H1 (cell line): Measurements from ENCODE around the gene TTF1. TPM values are rescaled to one million over a fixed set of nuclear protein-coding genes. Genes with fewer than 3 reads are reported as not detected.

Source experiments
- CTCF ChIA-PET: fragments of 300-600 bp; sonication (Branson Sonifier 250); formaldehyde crosslinking; loops from one replicate; lab custom pipeline; 2021; ENCODE audit not compliant: partially characterized antibody; lab: Charles Lee
- POLR2A ChIA-PET: fragments of 300-600 bp; sonication (Branson Sonifier 250); formaldehyde crosslinking; loops from one replicate; lab custom pipeline; 2021; ENCODE audit warnings: inconsistent platforms; ENCODE audit not compliant: partially characterized antibody; lab: Charles Lee
- DNase-seq, 2 experiments: peaks; one replicate each; pipeline versions ENCODE4 v3.0.0 to v3.0.0-alpha.2; 2010 to 2022; ENCODE audit warnings: low spot score in 2 of 2, low read depth in 1 of 2, mixed read lengths in 1 of 2
- FAIRE-seq: peaks from 2 replicates; lab custom pipeline; 2011; peaks lifted over from hg19 to GRCh38; lab: Jason Lieb, UNC
- H2AFZ ChIP-seq: 2 replicates; pipeline ENCODE4 v1.8.1; 2012; ENCODE audit warnings: low read length, inconsistent platforms
- H2AK5ac ChIP-seq: 2 replicates; pipeline ENCODE4 v1.6.1; 2013; ENCODE audit warnings: low read depth, low read length
- H2BK120ac ChIP-seq: replicated peaks from 2 replicates; pipeline ENCODE3; 2013; ENCODE audit warnings: low read depth, low read length, inconsistent platforms
- H2BK12ac ChIP-seq: 2 replicates; pipeline ENCODE4 v1.6.1; 2013; ENCODE audit warnings: low read depth, low read length
- H2BK15ac ChIP-seq: 2 replicates; pipeline ENCODE4 v1.6.1; 2013; ENCODE audit warnings: low read length
- H2BK20ac ChIP-seq: 2 replicates; pipeline ENCODE4 v1.6.1; 2013; ENCODE audit warnings: low read length
- H2BK5ac ChIP-seq: 2 replicates; pipeline ENCODE4 v1.6.1; 2013; ENCODE audit warnings: low read depth, low read length
- H3K14ac ChIP-seq: 2 replicates; pipeline ENCODE4 v1.6.1; 2013; ENCODE audit warnings: inconsistent platforms; ENCODE audit not compliant: insufficient read length
- H3K18ac ChIP-seq: 2 replicates; pipeline ENCODE4 v1.6.1; 2013; ENCODE audit warnings: low read length; ENCODE audit errors: extremely low read depth
- H3K23ac ChIP-seq: 2 replicates; pipeline ENCODE4 v1.6.1; 2013; ENCODE audit warnings: inconsistent platforms; ENCODE audit not compliant: insufficient read length
- H3K23me2 ChIP-seq: 2 replicates; pipeline ENCODE4 v1.6.1; 2013; ENCODE audit warnings: low read depth, low read length
- H3K27ac ChIP-seq: 2 replicates; pipeline ENCODE4 v1.6.1; 2011; ENCODE audit warnings: low read depth, low read length, inconsistent platforms
- H3K27me3 ChIP-seq, 4 experiments: replicated peaks in 1 of 4; 1 replicate in 1 of 4; 2 replicates in 3 of 4; pipeline versions ENCODE4 v1.6.1 to v1.8.1; 2011 to 2013; ENCODE audit warnings: low read length in 3 of 4, mild to moderate bottlenecking in 3 of 4, inconsistent platforms in 2 of 4, mixed read lengths in 2 of 4, moderate library complexity in 1 of 4; ENCODE audit not compliant: control insufficient read depth in 3 of 4, insufficient read depth in 3 of 4; ENCODE audit errors: extremely low read depth in 1 of 4
- H3K36me3 ChIP-seq, 4 experiments: 2 replicates each; pipeline versions ENCODE4 v1.6.1 to v1.8.1; 2011 to 2013; ENCODE audit warnings: mild to moderate bottlenecking in 4 of 4, low read length in 3 of 4, moderate library complexity in 2 of 4, control low read depth in 1 of 4, inconsistent platforms in 1 of 4; ENCODE audit not compliant: insufficient read depth in 4 of 4, control insufficient read depth in 2 of 4
- H3K4ac ChIP-seq: replicated peaks from 2 replicates; pipeline ENCODE3; 2013; ENCODE audit warnings: low read length, low read depth, mixed read lengths, inconsistent platforms; ENCODE audit not compliant: insufficient read length
- H3K4me1 ChIP-seq, 4 experiments: replicated peaks in 1 of 4; 1 replicate in 1 of 4; 2 replicates in 3 of 4; pipeline versions ENCODE4 v1.6.1 to v1.8.1; 2011 to 2013; ENCODE audit warnings: low read length in 3 of 4, inconsistent platforms in 2 of 4, mixed read lengths in 1 of 4; ENCODE audit not compliant: insufficient read depth in 4 of 4, control insufficient read depth in 3 of 4
- H3K4me2 ChIP-seq, 2 experiments: 2 replicates each; pipeline versions ENCODE4 v1.6.1 to v1.8.1; 2011 to 2013; ENCODE audit warnings: low read depth in 2 of 2, low read length in 2 of 2, control low read depth in 1 of 2, inconsistent platforms in 1 of 2, mild to moderate bottlenecking in 1 of 2; ENCODE audit not compliant: insufficient read depth in 1 of 2
- H3K4me3 ChIP-seq, 4 experiments: fragments of 200-600, 300-600 bp in 1 of 4; sonication (generic), shearing (Covaris generic), sonication (Bioruptor Twin) in 1 of 4; 2 replicates each; pipeline versions ENCODE4 v1.5.1 to v1.8.1; 2011 to 2016; ENCODE audit warnings: low read length in 4 of 4, low read depth in 3 of 4, control low read depth in 2 of 4, inconsistent platforms in 2 of 4, mild to moderate bottlenecking in 2 of 4, mixed read lengths in 1 of 4, moderate library complexity in 1 of 4; ENCODE audit not compliant: insufficient read depth in 2 of 4; ENCODE audit errors: extremely low read depth in 1 of 4
- H3K56ac ChIP-seq: replicated peaks from 2 replicates; pipeline ENCODE3; 2013; ENCODE audit warnings: low read depth, mild to moderate bottlenecking, mixed read lengths, low read length, inconsistent platforms; ENCODE audit not compliant: insufficient read length
- H3K79me1 ChIP-seq: 2 replicates; pipeline ENCODE4 v1.6.1; 2013; ENCODE audit warnings: low read depth, low read length, control low read depth
- H3K79me2 ChIP-seq, 2 experiments: 2 replicates each; pipeline versions ENCODE4 v1.6.1 to v1.8.1; 2012 to 2013; ENCODE audit warnings: low read length in 2 of 2, mild to moderate bottlenecking in 2 of 2, inconsistent platforms in 1 of 2; ENCODE audit not compliant: insufficient read depth in 2 of 2, control insufficient read depth in 1 of 2
- H3K9ac ChIP-seq, 4 experiments: replicated peaks in 1 of 4; 1 replicate in 1 of 4; 2 replicates in 3 of 4; pipeline versions ENCODE4 v1.6.1 to v1.8.1; 2011 to 2013; ENCODE audit warnings: low read depth in 3 of 4, low read length in 3 of 4, control low read depth in 2 of 4, mild to moderate bottlenecking in 2 of 4, moderate library complexity in 2 of 4, inconsistent platforms in 1 of 4; ENCODE audit errors: extremely low read depth in 1 of 4
- H3K9me3 ChIP-seq, 2 experiments: 2 replicates each; pipeline versions ENCODE4 v1.6.1 to v1.8.1; 2012 to 2013; ENCODE audit warnings: mild to moderate bottlenecking in 2 of 2, moderate library complexity in 2 of 2, control low read depth in 1 of 2, inconsistent platforms in 1 of 2, low read depth in 1 of 2, low read length in 1 of 2, mixed read lengths in 1 of 2; ENCODE audit not compliant: insufficient read depth in 2 of 2
- H4K20me1 ChIP-seq, 2 experiments: replicated peaks in 1 of 2; 2 replicates each; pipeline versions ENCODE3 to v1.8.1; 2011 to 2013; ENCODE audit warnings: inconsistent platforms in 2 of 2, low read length in 2 of 2, mild to moderate bottlenecking in 1 of 2; ENCODE audit not compliant: insufficient read depth in 2 of 2, control insufficient read depth in 1 of 2
- H4K5ac ChIP-seq: 2 replicates; pipeline ENCODE4 v1.6.1; 2013; ENCODE audit warnings: low read length, low read depth, mixed read lengths, inconsistent platforms; ENCODE audit not compliant: insufficient read length
- H4K8ac ChIP-seq: 2 replicates; pipeline ENCODE4 v1.8.0; 2013; ENCODE audit warnings: mild to moderate bottlenecking, moderate library complexity, low read length, inconsistent platforms; ENCODE audit not compliant: insufficient read depth; ENCODE audit errors: extremely low read depth
- H4K91ac ChIP-seq: replicated peaks from 2 replicates; pipeline ENCODE3; 2013; ENCODE audit warnings: low read length, mixed read lengths, inconsistent platforms; ENCODE audit not compliant: insufficient read length
- NANOG ChIP-seq: IDR thresholded peaks from 2 replicates; pipeline ENCODE4 v1.6.1; 2011; ENCODE audit warnings: low read length, low read depth, mild to moderate bottlenecking, inconsistent platforms; ENCODE audit not compliant: insufficient read depth, poor library complexity, severe bottlenecking
- WGBS, 2 experiments: shearing (Covaris generic) in 1 of 2; methylation state at CpG; one replicate each; pipeline versions ENCODE4 v1.1.6 to v1.1.7; 2013 to 2015; ENCODE audit warnings: low lambda C conversion rate in 2 of 2, mixed read lengths in 2 of 2, inconsistent platforms in 1 of 2, low coverage in 1 of 2, missing lambda C conversion rate in 1 of 2; ENCODE audit not compliant: insufficient replicate concordance in 2 of 2, insufficient coverage in 1 of 2, insufficient read length in 1 of 2; ENCODE audit errors: extremely low coverage in 1 of 2, missing lambda C conversion rate in 1 of 2; 5-methylcytosine and 5-hydroxymethylcytosine counted together
- polyA plus RNA-seq, 7 experiments: library from polyadenylated mRNA; depleted of rRNA in 3 of 7; stranded (reverse) in 5 of 7; unstranded in 2 of 7; fragments of >200 nt in 5 of 7; fragments of 200-250 nt in 2 of 7; gene quantifications; 1 replicate in 5 of 7; 2 replicates in 1 of 7; 4 replicates in 1 of 7; pipeline versions ENCODE4 v1.2.1 to v1.2.3, GENCODE V29; 2011 to 2013; ENCODE audit warnings: missing spikeins in 2 of 7, mixed read lengths in 2 of 7
- total RNA-seq: library from RNA; stranded (reverse); fragmentation: NEBNext Ultra II Directional; extraction: Animal tissue kit (Norgen Biotek cat#: 25700); gene quantifications from 2 replicates; pipeline ENCODE4 v1.2.1, GENCODE V29; 2021
- TF ChIP-seq, protein P1 (sequence below): IDR thresholded peaks from 2 replicates; pipeline ENCODE4 v1.6.1; 2012; ENCODE audit warnings: inconsistent platforms

Gene TTF1
- total and polyA plus RNA-seq, 2 of the 8 experiments (the other 6 are each of a cell fraction or from before 2014, with no cell fraction given), result 7.8 to 22.2 TPM

GRCh38 chr9:132424857-132425674, 18.4 kb upstream of the TTF1 start:
- Histone ChIP-seq H2BK12ac (no peak overlapping the region), H2BK15ac (no peak overlapping the region), H2AFZ (0 out of 2 replicates have a peak overlapping the region, but pooled peaks have one; percentile 1), H3K79me1 (no peaks in the 10 kb centered on the region), H3K18ac (peak overlapping the region; percentile 32; the same call in 1 of the 2 replicates), H4K5ac (no peak overlapping the region), H3K9ac (no peak overlapping the region), H2BK20ac (no peak overlapping the region), H3K9me3 (no peaks in the 10 kb centered on the region), H3K23me2 (no peaks in the 10 kb centered on the region), H3K4me3 (peak overlapping the region in 3 of 4 experiments; percentile 21 to 46 (median 23); a peak in 4 of 8 replicates), H3K56ac (no peak overlapping the region), H2AK5ac (no peak overlapping the region), H4K20me1 (no peaks in the 10 kb centered on the region), H3K23ac (no peak overlapping the region), H3K27me3 (peaks cover 0 to 10% (median 2%) of the 10 kb centered on the region in 4 experiments; a peak in 5 of 7 replicates), H3K79me2 (no peaks in the 10 kb centered on the region), H3K14ac (no peak overlapping the region), H2BK120ac (no peak overlapping the region), H3K4me2 (peak overlapping the region; percentile 59 to 60), H4K91ac (no peak overlapping the region), H3K4me1 (peaks cover 4 to 16% (median 13%) of the 10 kb centered on the region in 4 experiments; a peak in 6 of 7 replicates), H2BK5ac (no peak overlapping the region), H4K8ac (no peak overlapping the region), H3K4ac (no peak overlapping the region), H3K27ac (no peak overlapping the region), H3K36me3 (no peaks in the 10 kb centered on the region)
- CTCF ChIA-PET, result interaction anchor here (0.6 to 1.7 kb wide), 4 partner anchors 10 to 1498 kb away, joined by 3 to 4 read pairs (median 3); no protein-coding TSS in a partner anchor
- WGBS, 2 experiments, result 26% methylated on average over 22 of the region's 22 CpGs; no CpG with 5 or more reads in 1 of the 2 experiments
- POLR2A ChIA-PET, result interaction anchor here (0.5 to 1.2 kb wide), 2 partner anchors 11 to 40 kb away, joined by 3 read pairs; no protein-coding TSS in a partner anchor
- DNase-seq (no peak), FAIRE-seq (no peak)
- TF ChIP-seq, protein P1, sequence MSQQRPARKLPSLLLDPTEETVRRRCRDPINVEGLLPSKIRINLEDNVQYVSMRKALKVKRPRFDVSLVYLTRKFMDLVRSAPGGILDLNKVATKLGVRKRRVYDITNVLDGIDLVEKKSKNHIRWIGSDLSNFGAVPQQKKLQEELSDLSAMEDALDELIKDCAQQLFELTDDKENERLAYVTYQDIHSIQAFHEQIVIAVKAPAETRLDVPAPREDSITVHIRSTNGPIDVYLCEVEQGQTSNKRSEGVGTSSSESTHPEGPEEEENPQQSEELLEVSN, result no peak
- TF ChIP-seq NANOG, result no peak
